Sigmoid colon (tissue), 7 donors: ENCODE results near the gene FLNB. TPM values are rescaled to one million over a fixed set of nuclear protein-coding genes. Genes with fewer than 3 reads are reported as not detected.
A peak's percentile ranks its signal among the peaks of the same experiment; 100 is the strongest.

ENCODE experiments used
- DNase-seq: peaks from one replicate; pipeline ENCODE4 v3.0.0-alpha.2; 2019
- H3K27ac ChIP-seq, 4 donors: fragments of 200-600 bp; sonication (generic); one replicate each; pipeline ENCODE4 v1.5.1; 2016 to 2019; ENCODE audit warnings: mild to moderate bottlenecking in 1 of 4
- H3K27me3 ChIP-seq, 3 donors: fragments of 200-600 bp; sonication (generic); one replicate each; pipeline ENCODE4 v1.5.1; 2019; ENCODE audit warnings: mild to moderate bottlenecking in 1 of 3
- H3K36me3 ChIP-seq, 4 donors: fragments of 200-600 bp; sonication (generic); one replicate each; pipeline ENCODE4 v1.5.1; 2016 to 2019
- H3K4me1 ChIP-seq, 4 donors: fragments of 200-600 bp; sonication (generic); one replicate each; pipeline ENCODE4 v1.5.1; 2017 to 2019
- H3K4me3 ChIP-seq, 4 donors: fragments of 200-600 bp; sonication (generic); one replicate each; pipeline ENCODE4 v1.5.1; 2017 to 2019; ENCODE audit warnings: mild to moderate bottlenecking in 2 of 4, moderate library complexity in 1 of 4
- H3K9me3 ChIP-seq, 4 donors: fragments of 200-600 bp in 3 of 4; sonication (generic) in 3 of 4; one replicate each; pipeline versions ENCODE4 v1.5.1 to v1.6.1; 2013 to 2019
- EP300 ChIP-seq, 4 donors: sonication (generic); formaldehyde crosslinking; IDR thresholded peaks; one replicate each; pipeline ENCODE4 v1.6.1; 2017; ENCODE audit warnings: antibody characterized with exemption in 4 of 4
- POLR2A ChIP-seq, 2 donors: fragments of 450-650 bp; IDR thresholded peaks; one replicate each; pipeline ENCODE4 v1.6.1; 2016; ENCODE audit warnings: antibody characterized with exemption in 2 of 2, mild to moderate bottlenecking in 2 of 2, moderate library complexity in 2 of 2
- POLR2AphosphoS5 ChIP-seq, 4 donors: sonication (generic); formaldehyde crosslinking; IDR thresholded peaks; one replicate each; pipeline ENCODE4 v1.6.1; 2017; ENCODE audit warnings: antibody characterized with exemption in 4 of 4
- WGBS, 2 donors: extraction: QIAGEN DNeasy Blood & Tissue Kit; methylation state at CpG; one replicate each; pipeline ENCODE4 v1.1.7; 2013; 5-methylcytosine and 5-hydroxymethylcytosine counted together
- intact Hi-C: fragments of 100-400 bp; cut with DNase I; formaldehyde crosslinking; loops from one replicate; pipeline ENCODE4 v1.15.1; 2023
- polyA plus RNA-seq, 3 donors: library from polyadenylated mRNA; stranded (reverse); fragments of 200-250 nt; gene quantifications; one replicate each; pipeline ENCODE4 v1.2.3, GENCODE V29; 2013
- total RNA-seq, 4 donors: library from RNA; depleted of rRNA; stranded (reverse); fragments of >200 nt; gene quantifications; one replicate each; pipeline ENCODE4 v1.1.0, GENCODE V29; 2016
- TF ChIP-seq, protein P1 (sequence below), 4 experiments: fragments of 450-650 bp in 3 of 4; fragments of 200-600 bp in 1 of 4; IDR thresholded peaks; one replicate each; pipeline ENCODE4 v1.5.1; 2016 to 2019; ENCODE audit warnings: antibody characterized with exemption in 4 of 4, mild to moderate bottlenecking in 3 of 4, moderate library complexity in 2 of 4
- donor health status: healthy with polysubstance abuse.
- donor health status: Bipolar disorder and iron deficiency.
- donor health status: healthy.

The FLNB gene
- total and polyA plus RNA-seq, 7 donors = 51.7 to 277 (median 109) TPM

DNA sequence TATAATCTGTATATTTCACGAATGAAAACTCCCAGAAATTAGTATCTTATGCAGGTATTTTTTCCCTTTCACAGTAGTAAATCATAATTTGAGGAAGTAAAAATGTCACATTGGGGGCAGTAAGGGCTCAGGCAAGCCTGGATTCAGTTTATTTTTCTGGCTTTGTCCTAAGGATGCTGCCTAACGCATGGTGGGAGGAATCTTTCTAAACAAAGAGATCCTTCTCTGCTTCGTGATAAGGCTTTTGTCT is 166.9 kb downstream of the FLNB start:
- Histone ChIP-seq H3K4me3 (peak overlapping the region in 1 of 4 donors; percentile 12), H3K27ac (peak overlapping the region; percentile 67 to 92 (median 71)), H3K36me3 (peaks cover 0 to 21% (median 11%) of the 10 kb centered on the region in 4 donors), H3K4me1 (peaks cover 0 to 52% (median 42%) of the 10 kb centered on the region in 4 donors), H3K27me3 (no peaks in the 10 kb centered on the region), H3K9me3 (no peaks in the 10 kb centered on the region)
- DNase-seq = no peak
- intact Hi-C loops = loop anchor here (5.0 kb wide), 1 partner anchor 42 kb away; no protein-coding TSS in a partner anchor
- WGBS, 2 donors = 3 to 27% methylated on average over 3 of the region's 3 CpGs
- no peak for TF ChIP-seq POLR2AphosphoS5 (IDR thresholded peaks at IDR 0.05)
- no peak for TF ChIP-seq EP300 (IDR thresholded peaks at IDR 0.05)
- TF ChIP-seq POLR2A (IDR thresholded peaks at IDR 0.05) = no peak

GRCh38 chr3:58175437-58176184 is 167.4 kb downstream of the FLNB start:
- intact Hi-C loops = loop anchor here (5.0 kb wide), 1 partner anchor 42 kb away; no protein-coding TSS in a partner anchor

GRCh38 chr3:58176185-58176530 is 167.9 kb downstream of the FLNB start:
- 44 to 84% methylated on average over 3 of the region's 3 CpGs for WGBS, 2 donors
- H3K27ac ChIP-seq = peak overlapping the region; percentile 67 to 92 (median 71)
- no peak overlapping the region for H3K4me3 ChIP-seq
- no peak for DNase-seq
- no peaks in the 10 kb centered on the region for H3K9me3 ChIP-seq
- peaks cover 0 to 11% (median 5%) of the 10 kb centered on the region in 4 donors for H3K36me3 ChIP-seq
- intact Hi-C loops = loop anchor here (5.0 kb wide), 1 partner anchor 41 kb away; no protein-coding TSS in a partner anchor
- peaks cover 0 to 52% (median 42%) of the 10 kb centered on the region in 4 donors for H3K4me1 ChIP-seq
- TF ChIP-seq, protein P1, sequence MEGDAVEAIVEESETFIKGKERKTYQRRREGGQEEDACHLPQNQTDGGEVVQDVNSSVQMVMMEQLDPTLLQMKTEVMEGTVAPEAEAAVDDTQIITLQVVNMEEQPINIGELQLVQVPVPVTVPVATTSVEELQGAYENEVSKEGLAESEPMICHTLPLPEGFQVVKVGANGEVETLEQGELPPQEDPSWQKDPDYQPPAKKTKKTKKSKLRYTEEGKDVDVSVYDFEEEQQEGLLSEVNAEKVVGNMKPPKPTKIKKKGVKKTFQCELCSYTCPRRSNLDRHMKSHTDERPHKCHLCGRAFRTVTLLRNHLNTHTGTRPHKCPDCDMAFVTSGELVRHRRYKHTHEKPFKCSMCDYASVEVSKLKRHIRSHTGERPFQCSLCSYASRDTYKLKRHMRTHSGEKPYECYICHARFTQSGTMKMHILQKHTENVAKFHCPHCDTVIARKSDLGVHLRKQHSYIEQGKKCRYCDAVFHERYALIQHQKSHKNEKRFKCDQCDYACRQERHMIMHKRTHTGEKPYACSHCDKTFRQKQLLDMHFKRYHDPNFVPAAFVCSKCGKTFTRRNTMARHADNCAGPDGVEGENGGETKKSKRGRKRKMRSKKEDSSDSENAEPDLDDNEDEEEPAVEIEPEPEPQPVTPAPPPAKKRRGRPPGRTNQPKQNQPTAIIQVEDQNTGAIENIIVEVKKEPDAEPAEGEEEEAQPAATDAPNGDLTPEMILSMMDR (IDR thresholded peaks at IDR 0.05) = no peak
- TF ChIP-seq POLR2A (IDR thresholded peaks at IDR 0.05) = no peak
- TF ChIP-seq POLR2AphosphoS5 (IDR thresholded peaks at IDR 0.05) = no peak
- TF ChIP-seq EP300 (IDR thresholded peaks at IDR 0.05) = no peak
- no peaks in the 10 kb centered on the region for H3K27me3 ChIP-seq

More at GRCh38 chr3:58175437-58176184, 167.4 kb downstream of the FLNB start:
- peak; percentile 67 for DNase-seq
- 10 to 32% methylated on average over 18 of the region's 18 CpGs for WGBS, 2 donors
- Histone ChIP-seq H3K27ac (peak overlapping the region; percentile 67 to 92 (median 71)), H3K4me1 (peaks cover 0 to 52% (median 42%) of the 10 kb centered on the region in 4 donors), H3K36me3 (peaks cover 0 to 16% (median 6%) of the 10 kb centered on the region in 4 donors), H3K9me3 (no peaks in the 10 kb centered on the region), H3K27me3 (no peaks in the 10 kb centered on the region), H3K4me3 (peak overlapping the region in 1 of 4 donors; percentile 12)
- TF ChIP-seq EP300 (IDR thresholded peaks at IDR 0.05) (no peak), POLR2AphosphoS5 (IDR thresholded peaks at IDR 0.05) (no peak), POLR2A (IDR thresholded peaks at IDR 0.05) (no peak)
- TF ChIP-seq, protein P1 (IDR thresholded peaks at IDR 0.05) = no peak

- DNase-seq = no peak
- Histone ChIP-seq H3K27ac (peak overlapping the region in 1 of 4 donors; percentile 61), H3K36me3 (peaks cover 0 to 3% (median under 1%) of the 10 kb centered on the region in 4 donors), H3K4me1 (peaks cover 0 to 50% (median 40%) of the 10 kb centered on the region in 4 donors), H3K4me3 (no peak overlapping the region), H3K9me3 (no peaks in the 10 kb centered on the region), H3K27me3 (no peaks in the 10 kb centered on the region)
- intact Hi-C loops = loop anchor here (5.0 kb wide), 1 partner anchor 40 kb away; no protein-coding TSS in a partner anchor
- WGBS, 2 donors = 82 to 95% methylated on average over 10 of the region's 10 CpGs
- TF ChIP-seq POLR2AphosphoS5 (IDR thresholded peaks at IDR 0.05) (no peak), POLR2A (IDR thresholded peaks at IDR 0.05) (no peak), EP300 (IDR thresholded peaks at IDR 0.05) (no peak)
- TF ChIP-seq, protein P1 (IDR thresholded peaks at IDR 0.05) = no peak
Measured at GRCh38 chr3:58176827-58177489, 168.7 kb downstream of the FLNB start.
